Panc1 (cell line): ENCODE results near the gene HEPH. TPM values are rescaled to one million over a fixed set of nuclear protein-coding genes. Genes with fewer than 3 reads are reported as not detected.

Experiments used
- ATAC-seq: fragments of 200-7000 bp; cut with Tn5 transposase; 2 replicates; pipeline ENCODE4 v1.9.1; 2020; ENCODE audit warnings: mild to moderate bottlenecking, moderate library complexity
- BruUV-seq: library from RNA; stranded (reverse); fragments of 400-500 nt; replicated peaks from 2 replicates; lab custom pipeline; 2021; lab: Mats Ljungman, UMichigan
- CTCF ChIA-PET: fragments of 300-600 bp; sonication (Branson Sonifier 250); formaldehyde crosslinking; loops from one replicate; lab custom pipeline; 2022; ENCODE audit warnings: antibody characterized with exemption; lab: Charles Lee
- POLR2A ChIA-PET: fragments of 300-600 bp; sonication (Branson Sonifier 250); formaldehyde crosslinking; loops from one replicate; lab custom pipeline; 2022; ENCODE audit warnings: antibody characterized with exemption; lab: Charles Lee
- DNase-seq: peaks from one replicate; pipeline ENCODE4 v3.0.0-alpha.2; 2010; ENCODE audit warnings: low read depth, low spot score
- H3K27ac ChIP-seq: 2 replicates; pipeline ENCODE4 v1.5.1; 2011; ENCODE audit warnings: mild to moderate bottlenecking, low read length, inconsistent platforms
- H3K27me3 ChIP-seq: fragments of 200-500 bp; sonication (Bioruptor generic); 2 replicates; pipeline ENCODE4 v1.6.0; 2014; ENCODE audit warnings: low read length, inconsistent platforms; ENCODE audit not compliant: control insufficient read depth, insufficient read depth
- H3K36me3 ChIP-seq: fragments of 200-500 bp; sonication (Bioruptor generic); 2 replicates; pipeline ENCODE4 v1.5.1; 2014; ENCODE audit warnings: inconsistent platforms, mild to moderate bottlenecking, low read length, moderate library complexity; ENCODE audit not compliant: control insufficient read depth, insufficient read depth
- H3K4me1 ChIP-seq: 2 replicates; pipeline ENCODE4 v1.5.1; 2011; ENCODE audit warnings: inconsistent platforms, mild to moderate bottlenecking, low read length, moderate library complexity; ENCODE audit not compliant: control insufficient read depth, insufficient read depth
- H3K4me3 ChIP-seq, 2 experiments: 2 replicates each; pipeline ENCODE4 v1.5.1; 2011 to 2012; ENCODE audit warnings: low read depth in 2 of 2, low read length in 2 of 2, mild to moderate bottlenecking in 2 of 2, inconsistent platforms in 1 of 2, moderate library complexity in 1 of 2
- H3K9me3 ChIP-seq: fragments of 200-500 bp; sonication (Bioruptor generic); 2 replicates; pipeline ENCODE4 v1.5.1; 2014; ENCODE audit warnings: low read depth, mild to moderate bottlenecking, inconsistent platforms, low read length, moderate library complexity; ENCODE audit not compliant: control insufficient read depth, insufficient read depth
- SIN3A ChIP-seq: IDR thresholded peaks from 2 replicates; pipeline ENCODE4 v1.6.1; 2012; ENCODE audit warnings: low read depth, mild to moderate bottlenecking, low read length, moderate library complexity, borderline replicate concordance; ENCODE audit not compliant: insufficient read depth
- in situ Hi-C: cut with HindIII; loops from 2 replicates; pipeline ENCODE4 v1.10.0; 2016; ENCODE audit warnings: low sequenced_read_pairs, low pct_unique_long_range_greater_than_20kb
- intact Hi-C: fragments of 100-400 bp; cut with micrococcal nuclease; formaldehyde crosslinking; loops from one replicate; pipeline ENCODE4 v1.10.0; 2022; ENCODE audit not compliant: unreplicated experiment
- total RNA-seq: library from RNA; stranded (reverse); gene quantifications from one replicate; pipeline ENCODE4 v1.2.1, GENCODE V29; 2021; ENCODE audit not compliant: unreplicated experiment
- TF ChIP-seq, protein P1 (sequence below), 2 experiments: IDR thresholded peaks; 2 replicates each; pipeline ENCODE4 v1.6.1; 2011 to 2012; ENCODE audit warnings: low read depth in 2 of 2, control low read depth in 1 of 2, low read length in 1 of 2, mild to moderate bottlenecking in 1 of 2, moderate library complexity in 1 of 2; ENCODE audit not compliant: insufficient read depth in 1 of 2

HEPH gene
- total RNA-seq, 1 experiment from 2014 or later, result 0.08 TPM

DNA sequence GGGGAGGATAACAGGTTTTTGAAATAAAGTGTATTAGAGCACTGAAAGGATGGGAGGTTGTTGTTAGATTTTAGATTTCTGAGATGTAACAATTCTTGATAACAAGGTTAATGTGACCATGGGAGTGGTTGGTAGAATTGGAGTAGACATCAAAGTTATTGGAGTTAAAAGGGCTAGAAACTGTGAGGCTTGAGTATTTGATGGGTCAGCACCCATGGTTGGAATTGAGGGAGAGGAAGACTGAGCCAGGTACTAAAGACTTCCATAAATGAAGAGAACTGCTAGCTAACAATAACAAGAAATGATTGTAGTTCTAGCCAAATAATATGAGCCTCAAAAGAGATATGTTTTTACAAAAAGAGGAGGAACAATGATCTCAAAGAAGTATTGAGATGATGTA is 98.8 kb downstream of the HEPH start:
- Histone ChIP-seq H3K27ac (no peak overlapping the region), H3K9me3 (no peaks in the 10 kb centered on the region), H3K4me3 (no peak overlapping the region), H3K36me3 (no peaks in the 10 kb centered on the region), H3K27me3 (no peaks in the 10 kb centered on the region), H3K4me1 (no peaks in the 10 kb centered on the region)
- TF ChIP-seq, protein P1, sequence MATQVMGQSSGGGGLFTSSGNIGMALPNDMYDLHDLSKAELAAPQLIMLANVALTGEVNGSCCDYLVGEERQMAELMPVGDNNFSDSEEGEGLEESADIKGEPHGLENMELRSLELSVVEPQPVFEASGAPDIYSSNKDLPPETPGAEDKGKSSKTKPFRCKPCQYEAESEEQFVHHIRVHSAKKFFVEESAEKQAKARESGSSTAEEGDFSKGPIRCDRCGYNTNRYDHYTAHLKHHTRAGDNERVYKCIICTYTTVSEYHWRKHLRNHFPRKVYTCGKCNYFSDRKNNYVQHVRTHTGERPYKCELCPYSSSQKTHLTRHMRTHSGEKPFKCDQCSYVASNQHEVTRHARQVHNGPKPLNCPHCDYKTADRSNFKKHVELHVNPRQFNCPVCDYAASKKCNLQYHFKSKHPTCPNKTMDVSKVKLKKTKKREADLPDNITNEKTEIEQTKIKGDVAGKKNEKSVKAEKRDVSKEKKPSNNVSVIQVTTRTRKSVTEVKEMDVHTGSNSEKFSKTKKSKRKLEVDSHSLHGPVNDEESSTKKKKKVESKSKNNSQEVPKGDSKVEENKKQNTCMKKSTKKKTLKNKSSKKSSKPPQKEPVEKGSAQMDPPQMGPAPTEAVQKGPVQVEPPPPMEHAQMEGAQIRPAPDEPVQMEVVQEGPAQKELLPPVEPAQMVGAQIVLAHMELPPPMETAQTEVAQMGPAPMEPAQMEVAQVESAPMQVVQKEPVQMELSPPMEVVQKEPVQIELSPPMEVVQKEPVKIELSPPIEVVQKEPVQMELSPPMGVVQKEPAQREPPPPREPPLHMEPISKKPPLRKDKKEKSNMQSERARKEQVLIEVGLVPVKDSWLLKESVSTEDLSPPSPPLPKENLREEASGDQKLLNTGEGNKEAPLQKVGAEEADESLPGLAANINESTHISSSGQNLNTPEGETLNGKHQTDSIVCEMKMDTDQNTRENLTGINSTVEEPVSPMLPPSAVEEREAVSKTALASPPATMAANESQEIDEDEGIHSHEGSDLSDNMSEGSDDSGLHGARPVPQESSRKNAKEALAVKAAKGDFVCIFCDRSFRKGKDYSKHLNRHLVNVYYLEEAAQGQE (IDR thresholded peaks at IDR 0.05; ENCODE audit: insufficient read depth in 1 of 2, low read depth in 2 of 2, low read length in 1 of 2), result no peak
- TF ChIP-seq SIN3A, result no peak
- intact Hi-C loops, result no loop called here
- ATAC-seq, result no peak
- no peak for DNase-seq
- POLR2A ChIA-PET, result no interaction called here
- CTCF ChIA-PET, result no interaction called here
- BruUV-seq, result no TSS peak
- in situ Hi-C loops, result no loop called here

Other genes with a start within 250 kb of the HEPH start
- 0.10 TPM for gene VSIG4, start 124.2 kb upstream of the HEPH start, total RNA-seq